HEK293 (cell line): ENCODE results near the gene TMEM45B.

Experiments
- CTCF ChIA-PET: fragments of 350-600 bp; formaldehyde crosslinking; extraction: SDS; loops from one replicate; lab custom pipeline; 2021; ENCODE audit warnings: antibody characterized with exemption; lab: Yijun Ruan, JAX
- POLR2A ChIA-PET: fragments of 300-600 bp; formaldehyde crosslinking; extraction: SDS; loops from one replicate; lab custom pipeline; 2020; ENCODE audit warnings: antibody characterized with exemption, inconsistent platforms; lab: Yijun Ruan, JAX
- H3K27ac ChIP-seq: fragments of 200-500 bp; sonication (Bioruptor generic); 2 replicates; pipeline ENCODE4 v1.5.1; 2014; ENCODE audit warnings: low read depth, low read length, control low read depth, inconsistent platforms; ENCODE audit errors: extremely low read depth
- H3K36me3 ChIP-seq, 2 experiments: fragments of 200-500 bp in 1 of 2; sonication (Bioruptor generic) in 1 of 2; 1 replicate in 1 of 2; 2 replicates in 1 of 2; pipeline ENCODE4 v1.5.1; 2014 to 2017; ENCODE audit warnings: inconsistent platforms in 2 of 2, low read length in 2 of 2; ENCODE audit not compliant: control insufficient read depth in 2 of 2, insufficient read depth in 1 of 2
- H3K4me1 ChIP-seq: fragments of 200-500 bp; sonication (Bioruptor generic); 2 replicates; pipeline ENCODE4 v1.5.1; 2014; ENCODE audit warnings: mild to moderate bottlenecking, low read length, inconsistent platforms; ENCODE audit not compliant: control insufficient read depth, insufficient read depth
- H3K4me3 ChIP-seq: 2 replicates; pipeline ENCODE4 v1.5.1; 2011; ENCODE audit warnings: low read depth, mild to moderate bottlenecking, control low read depth, low read length, moderate library complexity
- H3K9me3 ChIP-seq: fragments of 200-500 bp; sonication (Bioruptor generic); 2 replicates; pipeline ENCODE4 v1.5.1; 2014; ENCODE audit warnings: low read depth, low read length, inconsistent platforms; ENCODE audit not compliant: control insufficient read depth, insufficient read depth
- GFI1B ChIP-seq: fragments of 450-650 bp; formaldehyde crosslinking; IDR thresholded peaks from 2 replicates; pipeline ENCODE4 v1.5.1; 2016; ENCODE audit warnings: missing biosample characterization, missing genetic modification characterization
- IKZF3 ChIP-seq: fragments of 450-650 bp; IDR thresholded peaks from 2 replicates; pipeline ENCODE4 v1.5.0; 2018; ENCODE audit warnings: missing biosample characterization, mild to moderate bottlenecking, missing genetic modification characterization, moderate library complexity
- KLF16 ChIP-seq: fragments of 450-650 bp; formaldehyde crosslinking; IDR thresholded peaks from 2 replicates; pipeline ENCODE4 v1.5.1; 2017; ENCODE audit warnings: missing biosample characterization, missing genetic modification characterization
- PRDM1 ChIP-seq: fragments of 450-650 bp; formaldehyde crosslinking; IDR thresholded peaks from 2 replicates; pipeline ENCODE4; 2016; ENCODE audit warnings: missing biosample characterization, missing genetic modification characterization
- SETDB1 ChIP-seq: IDR thresholded peaks from one replicate; pipeline ENCODE4 v1.6.1; 2017; ENCODE audit warnings: mild to moderate bottlenecking, low read length, moderate library complexity, mixed read lengths; ENCODE audit not compliant: insufficient read length
- TRIM28 ChIP-seq: IDR thresholded peaks from 2 replicates; pipeline ENCODE4 v1.6.1; 2011; ENCODE audit warnings: low read length, control low read depth, borderline replicate concordance
- YY2 ChIP-seq: fragments of 450-650 bp; formaldehyde crosslinking; IDR thresholded peaks from 2 replicates; pipeline ENCODE4 v1.5.1; 2016; ENCODE audit warnings: missing biosample characterization, missing genetic modification characterization
- ZEB2 ChIP-seq: fragments of 450-650 bp; formaldehyde crosslinking; IDR thresholded peaks from 2 replicates; pipeline ENCODE4 v1.5.1; 2016; ENCODE audit warnings: missing biosample characterization, missing genetic modification characterization
- ZFP37 ChIP-seq: fragments of 450-650 bp; formaldehyde crosslinking; IDR thresholded peaks from 2 replicates; pipeline ENCODE4 v1.5.1; 2016; ENCODE audit warnings: missing biosample characterization, missing genetic modification characterization
- ZFP69B ChIP-seq: fragments of 450-650 bp; formaldehyde crosslinking; IDR thresholded peaks from 2 replicates; pipeline ENCODE4 v1.5.1; 2016; ENCODE audit warnings: missing biosample characterization, missing genetic modification characterization
- ZNF174 ChIP-seq: fragments of 450-650 bp; formaldehyde crosslinking; IDR thresholded peaks from 2 replicates; pipeline ENCODE4 v1.5.0; 2017; ENCODE audit warnings: missing biosample characterization, mild to moderate bottlenecking, missing genetic modification characterization
- ZNF2 ChIP-seq: fragments of 450-650 bp; formaldehyde crosslinking; IDR thresholded peaks from 2 replicates; pipeline ENCODE4 v1.5.1; 2016; ENCODE audit warnings: missing biosample characterization, missing genetic modification characterization
- ZNF24 ChIP-seq: fragments of 450-650 bp; formaldehyde crosslinking; IDR thresholded peaks from 2 replicates; pipeline ENCODE4 v1.5.1; 2016; ENCODE audit warnings: missing biosample characterization, missing genetic modification characterization
- ZNF274 ChIP-seq, 2 experiments: fragments of 200-500 bp in 1 of 2; fragments of 450-650 bp in 1 of 2; sonication (Bioruptor generic) in 1 of 2; formaldehyde crosslinking in 1 of 2; IDR thresholded peaks; 2 replicates each; pipeline versions ENCODE4 v1.5.1 to v1.6.1; 2014 to 2016; ENCODE audit warnings: borderline replicate concordance in 1 of 2, inconsistent platforms in 1 of 2, low read length in 1 of 2, missing biosample characterization in 1 of 2, missing genetic modification characterization in 1 of 2
- ZNF366 ChIP-seq: fragments of 450-650 bp; formaldehyde crosslinking; conservative IDR thresholded peaks from 2 replicates; pipeline ENCODE4 v1.5.1; 2016; ENCODE audit warnings: missing biosample characterization, missing genetic modification characterization
- ZNF433 ChIP-seq: fragments of 450-650 bp; formaldehyde crosslinking; IDR thresholded peaks from 2 replicates; pipeline ENCODE4 v1.5.1; 2016; ENCODE audit warnings: missing biosample characterization, missing genetic modification characterization, low read depth
- ZNF521 ChIP-seq: fragments of 450-650 bp; formaldehyde crosslinking; IDR thresholded peaks from 2 replicates; pipeline ENCODE4 v1.5.1; 2017; ENCODE audit warnings: missing biosample characterization, mild to moderate bottlenecking, missing genetic modification characterization
- ZNF555 ChIP-seq: fragments of 450-650 bp; formaldehyde crosslinking; conservative IDR thresholded peaks from 2 replicates; pipeline ENCODE4 v1.5.1; 2017; ENCODE audit warnings: missing biosample characterization, mild to moderate bottlenecking, missing genetic modification characterization, inconsistent platforms
- ZNF558 ChIP-seq: fragments of 450-650 bp; formaldehyde crosslinking; IDR thresholded peaks from 2 replicates; pipeline ENCODE4 v1.5.1; 2016; ENCODE audit warnings: missing biosample characterization, missing genetic modification characterization
- ZNF585B ChIP-seq: fragments of 450-650 bp; formaldehyde crosslinking; IDR thresholded peaks from 2 replicates; pipeline ENCODE4 v1.5.1; 2016; ENCODE audit warnings: missing biosample characterization, missing genetic modification characterization
- ZNF596 ChIP-seq: fragments of 450-650 bp; IDR thresholded peaks from 2 replicates; pipeline ENCODE4 v1.5.0; 2018; ENCODE audit warnings: missing biosample characterization, mild to moderate bottlenecking, missing genetic modification characterization, moderate library complexity
- ZNF701 ChIP-seq: fragments of 450-650 bp; formaldehyde crosslinking; IDR thresholded peaks from 2 replicates; pipeline ENCODE4 v1.5.1; 2016; ENCODE audit warnings: missing biosample characterization, missing genetic modification characterization
- ZNF707 ChIP-seq: fragments of 450-650 bp; formaldehyde crosslinking; IDR thresholded peaks from 2 replicates; pipeline ENCODE4 v1.5.1; 2016; ENCODE audit warnings: missing biosample characterization, missing genetic modification characterization
- ZXDB ChIP-seq: fragments of 450-650 bp; formaldehyde crosslinking; IDR thresholded peaks from 2 replicates; pipeline ENCODE4 v1.5.1; 2016; ENCODE audit warnings: missing biosample characterization, missing genetic modification characterization
- TF ChIP-seq, protein P1 (sequence below): fragments of 450-650 bp; formaldehyde crosslinking; IDR thresholded peaks from 2 replicates; pipeline ENCODE4 v1.5.1; 2016; ENCODE audit warnings: missing biosample characterization, missing genetic modification characterization
- TF ChIP-seq, protein P2 (sequence below): fragments of 450-650 bp; formaldehyde crosslinking; conservative IDR thresholded peaks from 2 replicates; pipeline ENCODE4 v1.5.1; 2016; ENCODE audit warnings: low read depth, missing biosample characterization, missing genetic modification characterization
- TF ChIP-seq, protein P3 (sequence below): fragments of 450-650 bp; formaldehyde crosslinking; IDR thresholded peaks from 2 replicates; pipeline ENCODE4 v1.5.1; 2016; ENCODE audit warnings: missing biosample characterization, missing genetic modification characterization, low read depth
- TF ChIP-seq, protein P4 (sequence below): fragments of 450-650 bp; formaldehyde crosslinking; IDR thresholded peaks from 2 replicates; pipeline ENCODE4 v1.5.1; 2017; ENCODE audit warnings: missing biosample characterization, mild to moderate bottlenecking, missing genetic modification characterization, moderate library complexity
- TF ChIP-seq, protein P5 (sequence below): fragments of 450-650 bp; formaldehyde crosslinking; IDR thresholded peaks from 2 replicates; pipeline ENCODE4 v1.5.1; 2016; ENCODE audit warnings: missing biosample characterization, missing genetic modification characterization

The TMEM45B gene

DNA sequence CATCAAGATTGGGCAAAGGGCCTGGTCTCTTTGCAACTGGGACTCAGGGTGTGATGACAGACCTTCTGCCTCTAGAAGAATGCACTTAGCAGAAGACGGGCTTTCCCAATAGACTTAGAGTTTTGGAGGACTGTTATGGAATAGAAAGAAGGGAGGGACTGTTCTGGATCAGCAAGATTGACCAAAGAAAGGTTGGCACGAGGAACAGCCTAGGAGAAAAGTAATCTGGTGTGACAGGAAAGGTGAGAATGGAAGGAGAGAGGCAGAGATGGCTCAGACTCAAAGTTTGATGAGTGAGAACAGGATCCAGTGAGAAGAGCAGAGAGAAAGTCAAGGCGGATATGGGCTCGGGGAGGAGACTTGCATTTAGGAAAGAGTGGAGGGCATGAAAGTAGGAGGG is 23.0 kb upstream of the TMEM45B start:
- CTCF ChIA-PET: interaction anchor here (0.6 kb wide), 1 partner anchor 836 kb away, joined by 3 read pairs; no protein-coding TSS in a partner anchor
- Histone ChIP-seq H3K36me3 (no peaks in the 10 kb centered on the region), H3K9me3 (no peaks in the 10 kb centered on the region), H3K4me3 (no peak overlapping the region), H3K4me1 (no peaks in the 10 kb centered on the region), H3K27ac (no peak overlapping the region)
- POLR2A ChIA-PET: no interaction called here
- TF ChIP-seq ZNF596 (tag by site-specific recombination) (no peak), PRDM1 (tag by site-specific recombination) (0 out of 2 replicates have a peak, but pooled peaks have one; percentile 34), ZNF558 (tag by site-specific recombination) (no peak)

DNA sequence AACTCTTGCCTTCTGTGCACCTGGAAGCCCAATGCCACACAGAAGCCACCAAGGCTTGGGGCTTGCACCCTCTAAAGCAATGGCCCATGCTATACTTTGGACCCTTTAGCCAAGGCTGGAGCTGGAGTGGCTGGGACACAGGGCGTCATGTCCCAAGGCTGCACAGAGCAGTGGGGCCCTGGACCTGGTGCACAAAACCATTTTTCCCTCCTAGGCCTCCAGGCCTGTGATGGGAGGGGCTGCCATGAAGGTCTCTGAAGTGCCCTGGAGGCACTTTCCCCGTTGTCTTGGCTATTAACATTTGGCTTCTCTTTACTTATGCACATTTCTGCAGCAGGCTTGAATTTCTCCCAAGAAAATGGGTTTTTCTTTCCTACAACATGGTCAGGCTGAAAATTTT is 20.6 kb upstream of the TMEM45B start:
- CTCF ChIA-PET: no interaction called here
- no peaks in the 10 kb centered on the region for H3K4me1 ChIP-seq

DNA sequence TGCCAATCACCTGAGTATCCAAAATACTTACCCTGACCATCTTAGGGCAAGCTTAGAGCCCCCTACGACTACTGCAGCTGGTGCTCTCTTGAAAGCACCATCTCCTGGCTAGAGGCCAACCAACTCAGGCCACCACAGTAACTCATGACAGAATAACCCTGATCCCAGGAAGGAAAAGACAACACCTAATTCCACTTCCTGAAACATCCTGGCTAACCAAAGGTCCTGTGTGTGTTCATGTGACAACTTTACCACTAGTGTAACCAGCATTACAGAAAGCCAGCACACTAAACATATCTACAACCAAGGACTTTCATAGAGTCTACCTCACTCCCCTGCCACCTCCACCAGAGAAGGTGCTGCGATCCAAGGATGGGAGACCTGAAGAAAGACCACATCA is 17.4 kb upstream of the TMEM45B start:
- ChIA-PET POLR2A (no interaction called here), CTCF (interaction anchor here (1.7 kb wide), 1 partner anchor 74 kb away, joined by 4 read pairs; no protein-coding TSS in a partner anchor)
- no peaks in the 10 kb centered on the region for H3K36me3 ChIP-seq
- no peak overlapping the region for H3K4me3 ChIP-seq
- no peak overlapping the region for H3K27ac ChIP-seq
- H3K4me1 ChIP-seq: no peaks in the 10 kb centered on the region
- no peaks in the 10 kb centered on the region for H3K9me3 ChIP-seq
- TF ChIP-seq KLF16: no peak
- TF ChIP-seq, protein P1, sequence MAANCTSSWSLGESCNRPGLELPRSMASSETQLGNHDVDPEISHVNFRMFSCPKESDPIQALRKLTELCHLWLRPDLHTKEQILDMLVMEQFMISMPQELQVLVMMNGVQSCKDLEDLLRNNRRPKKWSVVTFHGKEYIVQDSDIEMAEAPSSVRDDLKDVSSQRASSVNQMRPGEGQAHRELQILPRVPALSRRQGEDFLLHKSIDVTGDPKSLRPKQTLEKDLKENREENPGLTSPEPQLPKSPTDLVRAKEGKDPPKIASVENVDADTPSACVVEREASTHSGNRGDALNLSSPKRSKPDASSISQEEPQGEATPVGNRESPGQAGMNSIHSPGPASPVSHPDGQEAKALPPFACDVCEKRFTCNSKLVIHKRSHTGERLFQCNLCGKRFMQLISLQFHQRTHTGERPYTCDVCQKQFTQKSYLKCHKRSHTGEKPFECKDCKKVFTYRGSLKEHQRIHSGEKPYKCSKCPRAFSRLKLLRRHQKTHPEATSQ: no peak
- TF ChIP-seq PRDM1 (tag by site-specific recombination): no peak
- TF ChIP-seq ZXDB (tag by site-specific recombination): no peak
- TF ChIP-seq ZNF366: no peak
- no peak for TF ChIP-seq ZNF707 (tag by site-specific recombination)
- TF ChIP-seq, protein P2, sequence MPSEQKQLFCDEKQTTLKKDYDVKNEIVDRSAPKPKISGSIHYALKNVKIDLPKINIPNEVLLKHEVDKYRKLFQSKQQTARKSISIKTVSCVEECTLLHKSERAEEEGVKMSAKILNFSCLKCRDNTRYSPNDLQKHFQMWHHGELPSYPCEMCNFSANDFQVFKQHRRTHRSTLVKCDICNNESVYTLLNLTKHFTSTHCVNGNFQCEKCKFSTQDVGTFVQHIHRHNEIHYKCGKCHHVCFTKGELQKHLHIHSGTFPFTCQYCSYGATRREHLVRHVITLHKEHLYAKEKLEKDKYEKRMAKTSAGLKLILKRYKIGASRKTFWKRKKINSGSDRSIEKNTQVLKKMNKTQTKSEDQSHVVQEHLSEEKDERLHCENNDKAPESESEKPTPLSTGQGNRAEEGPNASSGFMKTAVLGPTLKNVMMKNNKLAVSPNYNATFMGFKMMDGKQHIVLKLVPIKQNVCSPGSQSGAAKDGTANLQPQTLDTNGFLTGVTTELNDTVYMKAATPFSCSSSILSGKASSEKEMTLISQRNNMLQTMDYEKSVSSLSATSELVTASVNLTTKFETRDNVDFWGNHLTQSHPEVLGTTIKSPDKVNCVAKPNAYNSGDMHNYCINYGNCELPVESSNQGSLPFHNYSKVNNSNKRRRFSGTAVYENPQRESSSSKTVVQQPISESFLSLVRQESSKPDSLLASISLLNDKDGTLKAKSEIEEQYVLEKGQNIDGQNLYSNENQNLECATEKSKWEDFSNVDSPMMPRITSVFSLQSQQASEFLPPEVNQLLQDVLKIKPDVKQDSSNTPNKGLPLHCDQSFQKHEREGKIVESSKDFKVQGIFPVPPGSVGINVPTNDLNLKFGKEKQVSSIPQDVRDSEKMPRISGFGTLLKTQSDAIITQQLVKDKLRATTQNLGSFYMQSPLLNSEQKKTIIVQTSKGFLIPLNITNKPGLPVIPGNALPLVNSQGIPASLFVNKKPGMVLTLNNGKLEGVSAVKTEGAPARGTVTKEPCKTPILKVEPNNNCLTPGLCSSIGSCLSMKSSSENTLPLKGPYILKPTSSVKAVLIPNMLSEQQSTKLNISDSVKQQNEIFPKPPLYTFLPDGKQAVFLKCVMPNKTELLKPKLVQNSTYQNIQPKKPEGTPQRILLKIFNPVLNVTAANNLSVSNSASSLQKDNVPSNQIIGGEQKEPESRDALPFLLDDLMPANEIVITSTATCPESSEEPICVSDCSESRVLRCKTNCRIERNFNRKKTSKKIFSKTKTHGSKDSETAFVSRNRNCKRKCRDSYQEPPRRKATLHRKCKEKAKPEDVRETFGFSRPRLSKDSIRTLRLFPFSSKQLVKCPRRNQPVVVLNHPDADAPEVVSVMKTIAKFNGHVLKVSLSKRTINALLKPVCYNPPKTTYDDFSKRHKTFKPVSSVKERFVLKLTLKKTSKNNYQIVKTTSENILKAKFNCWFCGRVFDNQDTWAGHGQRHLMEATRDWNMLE (tag by site-specific recombination): no peak

More for the DNA sequence above, 20.6 kb upstream of the TMEM45B start:
- H3K9me3 ChIP-seq: no peaks in the 10 kb centered on the region
- TF ChIP-seq PRDM1 (tag by site-specific recombination) (no peak), ZEB2 (tag by site-specific recombination) (no peak), ZNF521 (tag by site-specific recombination) (no peak), ZFP69B (tag by site-specific recombination) (no peak), GFI1B (tag by site-specific recombination) (no peak), ZNF585B (tag by site-specific recombination) (peak; percentile 93), ZFP37 (tag by site-specific recombination) (no peak), TRIM28 (peak; percentile 26; the same call in 1 of the 2 replicates), ZNF274 (IDR thresholded peaks at IDR 0.05; ENCODE audit: low read length) (no peak), ZNF274 (tag by site-specific recombination; IDR thresholded peaks at IDR 0.05; ENCODE audit: borderline replicate concordance) (no peak), ZNF555 (no peak), ZNF24 (tag by site-specific recombination) (no peak), ZNF433 (tag by site-specific recombination) (no peak), SETDB1 (peak; percentile 40), ZNF2 (tag by site-specific recombination) (no peak), YY2 (tag by site-specific recombination) (no peak), ZNF174 (tag by site-specific recombination) (no peak), IKZF3 (tag by site-specific recombination) (no peak), ZNF701 (no peak)
- TF ChIP-seq, protein P3, sequence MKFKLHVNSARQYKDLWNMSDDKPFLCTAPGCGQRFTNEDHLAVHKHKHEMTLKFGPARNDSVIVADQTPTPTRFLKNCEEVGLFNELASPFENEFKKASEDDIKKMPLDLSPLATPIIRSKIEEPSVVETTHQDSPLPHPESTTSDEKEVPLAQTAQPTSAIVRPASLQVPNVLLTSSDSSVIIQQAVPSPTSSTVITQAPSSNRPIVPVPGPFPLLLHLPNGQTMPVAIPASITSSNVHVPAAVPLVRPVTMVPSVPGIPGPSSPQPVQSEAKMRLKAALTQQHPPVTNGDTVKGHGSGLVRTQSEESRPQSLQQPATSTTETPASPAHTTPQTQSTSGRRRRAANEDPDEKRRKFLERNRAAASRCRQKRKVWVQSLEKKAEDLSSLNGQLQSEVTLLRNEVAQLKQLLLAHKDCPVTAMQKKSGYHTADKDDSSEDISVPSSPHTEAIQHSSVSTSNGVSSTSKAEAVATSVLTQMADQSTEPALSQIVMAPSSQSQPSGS (tag by site-specific recombination): no peak
- TF ChIP-seq, protein P4, sequence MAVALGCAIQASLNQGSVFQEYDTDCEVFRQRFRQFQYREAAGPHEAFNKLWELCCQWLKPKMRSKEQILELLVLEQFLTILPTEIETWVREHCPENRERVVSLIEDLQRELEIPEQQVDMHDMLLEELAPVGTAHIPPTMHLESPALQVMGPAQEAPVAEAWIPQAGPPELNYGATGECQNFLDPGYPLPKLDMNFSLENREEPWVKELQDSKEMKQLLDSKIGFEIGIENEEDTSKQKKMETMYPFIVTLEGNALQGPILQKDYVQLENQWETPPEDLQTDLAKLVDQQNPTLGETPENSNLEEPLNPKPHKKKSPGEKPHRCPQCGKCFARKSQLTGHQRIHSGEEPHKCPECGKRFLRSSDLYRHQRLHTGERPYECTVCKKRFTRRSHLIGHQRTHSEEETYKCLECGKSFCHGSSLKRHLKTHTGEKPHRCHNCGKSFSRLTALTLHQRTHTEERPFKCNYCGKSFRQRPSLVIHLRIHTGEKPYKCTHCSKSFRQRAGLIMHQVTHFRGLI: no peak
- TF ChIP-seq, protein P5, sequence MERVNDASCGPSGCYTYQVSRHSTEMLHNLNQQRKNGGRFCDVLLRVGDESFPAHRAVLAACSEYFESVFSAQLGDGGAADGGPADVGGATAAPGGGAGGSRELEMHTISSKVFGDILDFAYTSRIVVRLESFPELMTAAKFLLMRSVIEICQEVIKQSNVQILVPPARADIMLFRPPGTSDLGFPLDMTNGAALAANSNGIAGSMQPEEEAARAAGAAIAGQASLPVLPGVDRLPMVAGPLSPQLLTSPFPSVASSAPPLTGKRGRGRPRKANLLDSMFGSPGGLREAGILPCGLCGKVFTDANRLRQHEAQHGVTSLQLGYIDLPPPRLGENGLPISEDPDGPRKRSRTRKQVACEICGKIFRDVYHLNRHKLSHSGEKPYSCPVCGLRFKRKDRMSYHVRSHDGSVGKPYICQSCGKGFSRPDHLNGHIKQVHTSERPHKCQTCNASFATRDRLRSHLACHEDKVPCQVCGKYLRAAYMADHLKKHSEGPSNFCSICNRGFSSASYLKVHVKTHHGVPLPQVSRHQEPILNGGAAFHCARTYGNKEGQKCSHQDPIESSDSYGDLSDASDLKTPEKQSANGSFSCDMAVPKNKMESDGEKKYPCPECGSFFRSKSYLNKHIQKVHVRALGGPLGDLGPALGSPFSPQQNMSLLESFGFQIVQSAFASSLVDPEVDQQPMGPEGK (tag by site-specific recombination): no peak
- no peak overlapping the region for H3K27ac ChIP-seq
- POLR2A ChIA-PET: no interaction called here
- no peaks in the 10 kb centered on the region for H3K36me3 ChIP-seq
- no peak overlapping the region for H3K4me3 ChIP-seq
